ENCODE results near the gene TRIOBP.

TRIOBP gene

GRCh38 chr22:37725551-37726240, 28.8 kb downstream of the TRIOBP start:
- no peak for TF ChIP-seq CTCF (IDR thresholded peaks at IDR 0.05; ENCODE audit: low read length, missing control alignments)
- no peak for DNase-seq (ENCODE audit: low read depth)
- H3K4me3 ChIP-seq (replicated peaks; ENCODE audit: low read depth, low read length) = no peak overlapping the region

GRCh38 chr22:37726241-37726887, 29.5 kb downstream of the TRIOBP start:
- peak; percentile 47 for DNase-seq (ENCODE audit: low read depth)
- peak; percentile 26 for TF ChIP-seq CTCF (IDR thresholded peaks at IDR 0.05; ENCODE audit: low read length, missing control alignments)
- no peak overlapping the region for H3K4me3 ChIP-seq (replicated peaks; ENCODE audit: low read depth, low read length)

GRCh38 chr22:37728620-37729019, 31.8 kb downstream of the TRIOBP start:
- H3K4me3 ChIP-seq (replicated peaks; ENCODE audit: low read depth, low read length) = no peak overlapping the region
- no peak for TF ChIP-seq CTCF (IDR thresholded peaks at IDR 0.05; ENCODE audit: low read length, missing control alignments)
- no peak for DNase-seq (ENCODE audit: low read depth)

- TF ChIP-seq CTCF (IDR thresholded peaks at IDR 0.05; ENCODE audit: low read length, missing control alignments) = peak; percentile 9
- no peak for DNase-seq (ENCODE audit: low read depth)
- no peak overlapping the region for H3K4me3 ChIP-seq (replicated peaks; ENCODE audit: low read depth, low read length)
Measured at GRCh38 chr22:37731804-37732471, 35.1 kb downstream of the TRIOBP start.

GRCh38 chr22:37732699-37733607, 36.1 kb downstream of the TRIOBP start:
- no peak for TF ChIP-seq CTCF (IDR thresholded peaks at IDR 0.05; ENCODE audit: low read length, missing control alignments)
- H3K4me3 ChIP-seq (replicated peaks; ENCODE audit: low read depth, low read length) = no peak overlapping the region
- no peak for DNase-seq (ENCODE audit: low read depth)

- no peak for TF ChIP-seq CTCF (IDR thresholded peaks at IDR 0.05; ENCODE audit: low read length, missing control alignments)
- no peak for DNase-seq (ENCODE audit: low read depth)
- H3K4me3 ChIP-seq (replicated peaks; ENCODE audit: low read depth, low read length) = no peak overlapping the region
Measured at GRCh38 chr22:37733625-37734401, 37.0 kb downstream of the TRIOBP start.

Measured in fibroblast of pulmonary artery (primary cell).